Pancreas (tissue), 10 donors: Measurements from ENCODE around the gene MTFR1L. TPM values are rescaled to one million over a fixed set of nuclear protein-coding genes. Genes with fewer than 3 reads are reported as not detected.

Experiments used
- ATAC-seq, 4 donors: fragments of 200-7000 bp; cut with Tn5 transposase; one replicate each; pipeline versions ENCODE4 v1.8.0 to v1.9.1; 2020; ENCODE audit warnings: mild to moderate bottlenecking in 4 of 4, moderate library complexity in 4 of 4
- DNase-seq, 6 donors: peaks; one replicate each; pipeline ENCODE4 v3.0.0-alpha.2; 2020
- FAIRE-seq: peaks from 2 replicates; lab custom pipeline; 2012; peaks lifted over from hg19 to GRCh38; lab: Jason Lieb, UNC
- H3K27ac ChIP-seq, 4 donors: fragments of 200-600 bp; sonication (generic); 1 replicate in 3 of 4; 2 replicates in 1 of 4; pipeline versions ENCODE4 v1.5.0 to v1.8.0; 2020
- H3K27me3 ChIP-seq, 4 donors: fragments of 200-600 bp; one replicate each; pipeline ENCODE4 v1.8.0; 2021
- H3K36me3 ChIP-seq, 3 donors: fragments of 200-600 bp; sonication (generic) in 1 of 3; one replicate each; pipeline versions ENCODE4 v1.5.0 to v1.8.0; 2020 to 2021
- H3K4me1 ChIP-seq, 3 donors: fragments of 200-600 bp; one replicate each; pipeline ENCODE4 v1.8.0; 2021
- H3K4me3 ChIP-seq, 4 donors: fragments of 200-600 bp; sonication (generic) in 2 of 4; one replicate each; pipeline versions ENCODE4 v1.5.0 to v1.8.0; 2020 to 2021
- H3K9me3 ChIP-seq, 4 donors: fragments of 200-600 bp; one replicate each; pipeline ENCODE4 v1.8.0; 2021
- WGBS, 2 donors: extraction: QIAGEN DNeasy Blood & Tissue Kit; methylation state at CpG; one replicate each; pipeline ENCODE4 v1.1.7; 2013; 5-methylcytosine and 5-hydroxymethylcytosine counted together
- intact Hi-C, 3 donors: fragments of 100-400 bp; cut with DNase I; formaldehyde crosslinking; loops; one replicate each; pipeline versions ENCODE4 v1.11.1 to v1.14.2; 2022
- polyA plus RNA-seq, 2 donors: library from polyadenylated mRNA; stranded (reverse); fragments of 200-250 nt; gene quantifications; one replicate each; pipeline ENCODE4 v1.2.3, GENCODE V29; 2013
- total RNA-seq, 6 donors: library from RNA; stranded (reverse); fragmentation: NEBNext Ultra II Directional in 4 of 6; extraction: Animal tissue kit (Norgen Biotek cat#: 25700) in 4 of 6; gene quantifications; one replicate each; pipeline versions ENCODE4 v1.2.1 to v1.2.4, GENCODE V29; 2021 to 2023
- TF ChIP-seq, protein P1 (sequence below), 4 donors: fragments of 200-600 bp; sonication (generic) in 3 of 4; IDR thresholded peaks; one replicate each; pipeline versions ENCODE4 v1.5.0 to v1.8.0; 2021; ENCODE audit warnings: antibody characterized with exemption in 4 of 4
- donor health status: healthy with polysubstance abuse.
- donor health status: DM: no; HTN: no; CAD: no; lungs with moderate emphysema.
- donor health status: DM: no; HTN: no; CAD: no.
- donor health status: control.
- donor health status: control.
- donor health status: Bipolar disorder and iron deficiency.
- donor health status: DM: yes; HTN: yes; CAD: no.
- donor health status: DM: no; HTN: no; CAD: no.
- donor health status: DM: no; HTN: no; CAD: no.
- donor health status: DM: yes; HTN: yes; CAD: no.

The MTFR1L gene
- total and polyA plus RNA-seq, 8 donors, result 24.0 to 59.6 (median 27.5) TPM

DNA sequence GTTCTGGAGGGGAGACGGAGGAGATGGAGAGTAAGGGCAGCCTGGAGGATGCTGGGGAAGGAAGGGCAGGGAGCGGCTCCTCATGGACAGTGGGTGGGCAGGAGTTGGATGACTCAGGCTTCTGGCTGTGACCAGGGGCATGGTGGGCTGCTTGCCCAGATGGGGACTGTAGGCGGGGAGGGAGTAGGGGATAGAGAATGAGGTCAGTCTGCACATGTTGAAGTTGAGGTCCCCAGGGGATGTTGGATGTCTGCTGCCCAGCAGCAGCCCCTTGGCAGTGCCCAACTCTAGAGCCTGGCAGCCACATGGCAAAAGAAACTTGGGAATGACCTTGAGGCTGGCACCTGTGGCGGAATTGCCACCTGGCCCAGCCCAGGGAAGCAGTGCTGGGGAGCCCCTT lies 13.3 kb upstream of the MTFR1L start:
- ATAC-seq (peak; percentile 55 to 77 (median 72)), DNase-seq (peak; percentile 77 to 90 (median 86)), FAIRE-seq (no peak)
- H3K4me1 ChIP-seq, result peaks cover 5 to 39% (median 26%) of the 10 kb centered on the region in 3 donors
- WGBS, 2 donors, result 59 to 63% methylated on average over 4 of the region's 4 CpGs
- intact Hi-C loops, result no loop called here
- H3K4me3 ChIP-seq, result no peak overlapping the region
- no peaks in the 10 kb centered on the region for H3K9me3 ChIP-seq
- TF ChIP-seq, protein P1, sequence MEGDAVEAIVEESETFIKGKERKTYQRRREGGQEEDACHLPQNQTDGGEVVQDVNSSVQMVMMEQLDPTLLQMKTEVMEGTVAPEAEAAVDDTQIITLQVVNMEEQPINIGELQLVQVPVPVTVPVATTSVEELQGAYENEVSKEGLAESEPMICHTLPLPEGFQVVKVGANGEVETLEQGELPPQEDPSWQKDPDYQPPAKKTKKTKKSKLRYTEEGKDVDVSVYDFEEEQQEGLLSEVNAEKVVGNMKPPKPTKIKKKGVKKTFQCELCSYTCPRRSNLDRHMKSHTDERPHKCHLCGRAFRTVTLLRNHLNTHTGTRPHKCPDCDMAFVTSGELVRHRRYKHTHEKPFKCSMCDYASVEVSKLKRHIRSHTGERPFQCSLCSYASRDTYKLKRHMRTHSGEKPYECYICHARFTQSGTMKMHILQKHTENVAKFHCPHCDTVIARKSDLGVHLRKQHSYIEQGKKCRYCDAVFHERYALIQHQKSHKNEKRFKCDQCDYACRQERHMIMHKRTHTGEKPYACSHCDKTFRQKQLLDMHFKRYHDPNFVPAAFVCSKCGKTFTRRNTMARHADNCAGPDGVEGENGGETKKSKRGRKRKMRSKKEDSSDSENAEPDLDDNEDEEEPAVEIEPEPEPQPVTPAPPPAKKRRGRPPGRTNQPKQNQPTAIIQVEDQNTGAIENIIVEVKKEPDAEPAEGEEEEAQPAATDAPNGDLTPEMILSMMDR (IDR thresholded peaks at IDR 0.05), result no peak
- peak overlapping the region; percentile 40 to 70 (median 48) for H3K27ac ChIP-seq
- no peaks in the 10 kb centered on the region for H3K27me3 ChIP-seq
- H3K36me3 ChIP-seq, result peaks cover 0 to 14% (median 0%) of the 10 kb centered on the region in 3 donors

DNA sequence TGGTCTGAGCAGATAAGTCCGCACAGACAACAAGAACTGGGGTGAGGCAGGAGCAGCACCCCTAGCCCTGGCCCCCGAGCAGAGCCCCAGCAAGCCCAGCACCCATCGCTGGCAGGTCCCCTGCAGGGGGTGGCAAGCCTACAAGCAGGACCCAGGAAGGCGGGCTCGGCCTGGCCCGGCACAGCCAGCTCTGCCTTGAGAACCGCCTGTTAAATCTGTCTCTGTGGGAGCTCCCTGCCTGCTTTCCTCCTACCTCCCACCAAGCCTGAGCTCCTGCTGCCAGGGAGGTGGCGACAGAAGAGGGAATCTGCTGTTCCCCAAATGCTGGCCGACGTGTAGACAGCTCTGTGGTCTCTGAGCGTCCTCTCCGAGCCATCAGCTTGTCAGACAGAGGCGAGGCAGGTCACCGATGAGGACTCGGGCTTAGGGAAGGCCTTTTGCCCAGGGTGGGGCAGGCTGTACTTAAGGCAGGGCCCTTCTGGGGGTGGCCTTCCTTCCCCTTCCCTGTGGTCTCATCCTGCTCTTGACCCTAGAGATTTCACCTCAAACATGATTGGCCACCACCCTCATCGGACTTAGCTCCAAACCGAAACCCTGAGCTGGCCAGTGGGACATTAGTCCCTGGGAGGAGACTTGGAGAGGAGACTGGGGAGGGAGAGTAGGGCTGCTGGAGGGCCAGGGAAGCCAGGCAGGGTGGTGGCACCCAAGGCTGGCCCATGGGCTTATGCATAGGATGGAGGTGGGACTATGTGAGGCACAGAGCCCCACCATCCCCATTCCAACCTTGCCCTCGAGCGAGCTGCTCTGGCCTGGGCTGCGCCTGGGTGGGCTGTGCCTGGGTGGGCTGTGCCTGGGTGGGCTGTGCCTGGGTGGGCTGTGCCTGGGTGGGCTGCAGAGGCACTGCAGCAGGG lies 12.0 kb upstream of the MTFR1L start:
- H3K4me1 ChIP-seq, result peaks cover 5 to 28% (median 26%) of the 10 kb centered on the region in 3 donors
- H3K4me3 ChIP-seq, result no peak overlapping the region
- no peaks in the 10 kb centered on the region for H3K9me3 ChIP-seq
- no peaks in the 10 kb centered on the region for H3K27me3 ChIP-seq
- WGBS, 2 donors, result 92 to 95% methylated on average over 20 of the region's 20 CpGs
- ATAC-seq (no peak), FAIRE-seq (no peak), DNase-seq (peak in 2 of 6 donors; percentile 59 to 78)
- peaks cover 0 to 19% (median 0%) of the 10 kb centered on the region in 3 donors for H3K36me3 ChIP-seq
- TF ChIP-seq, protein P1 (IDR thresholded peaks at IDR 0.05), result no peak
- no peak overlapping the region for H3K27ac ChIP-seq
- intact Hi-C loops, result no loop called here

DNA sequence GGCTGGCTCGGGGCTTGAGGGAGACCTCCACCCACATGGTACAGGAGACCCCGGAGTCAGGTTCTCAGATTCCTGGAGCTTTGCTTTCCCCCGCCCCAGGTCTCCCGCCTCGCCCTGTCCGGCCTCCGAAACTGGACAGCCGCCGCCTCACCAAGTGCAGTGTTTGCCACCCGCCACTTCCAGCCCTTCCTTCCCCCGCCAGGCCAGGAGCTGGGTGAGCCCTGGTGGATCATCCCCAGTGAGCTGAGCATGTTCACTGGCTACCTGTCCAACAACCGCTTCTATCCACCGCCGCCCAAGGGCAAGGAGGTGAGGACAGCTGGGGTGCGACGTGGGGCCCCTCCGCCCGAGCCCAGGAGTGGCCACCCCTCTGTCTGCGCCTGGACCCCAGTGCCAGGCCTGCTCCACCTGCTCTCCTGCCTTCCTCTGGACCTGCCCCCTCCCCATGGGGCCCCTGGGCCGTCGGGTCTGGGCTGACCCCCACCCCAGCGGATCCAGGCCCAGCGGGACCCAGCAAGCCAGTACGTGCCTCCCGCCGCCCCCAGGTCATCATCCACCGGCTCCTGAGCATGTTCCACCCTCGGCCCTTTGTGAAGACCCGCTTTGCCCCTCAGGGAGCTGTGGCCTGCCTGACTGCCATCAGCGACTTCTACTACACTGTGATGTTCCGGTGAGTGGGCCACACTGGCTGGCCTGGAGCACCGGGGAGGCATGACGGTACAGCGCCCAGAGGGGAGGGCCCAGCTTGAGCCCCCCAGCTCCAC lies 11.1 kb upstream of the MTFR1L start:
- no peak overlapping the region for H3K4me3 ChIP-seq
- no peaks in the 10 kb centered on the region for H3K9me3 ChIP-seq
- intact Hi-C loops, result no loop called here
- DNase-seq, result peak in 2 of 6 donors; percentile 58 to 84
- no peak for ATAC-seq
- no peak for FAIRE-seq
- H3K36me3 ChIP-seq, result peaks cover 0 to 23% (median 0%) of the 10 kb centered on the region in 3 donors
- TF ChIP-seq, protein P1 (IDR thresholded peaks at IDR 0.05), result no peak
- 91 to 94% methylated on average over 34 of the region's 34 CpGs for WGBS, 2 donors
- H3K27me3 ChIP-seq, result no peaks in the 10 kb centered on the region
- H3K4me1 ChIP-seq, result peaks cover 5 to 26% (median 23%) of the 10 kb centered on the region in 3 donors
- H3K27ac ChIP-seq, result no peak overlapping the region

DNA sequence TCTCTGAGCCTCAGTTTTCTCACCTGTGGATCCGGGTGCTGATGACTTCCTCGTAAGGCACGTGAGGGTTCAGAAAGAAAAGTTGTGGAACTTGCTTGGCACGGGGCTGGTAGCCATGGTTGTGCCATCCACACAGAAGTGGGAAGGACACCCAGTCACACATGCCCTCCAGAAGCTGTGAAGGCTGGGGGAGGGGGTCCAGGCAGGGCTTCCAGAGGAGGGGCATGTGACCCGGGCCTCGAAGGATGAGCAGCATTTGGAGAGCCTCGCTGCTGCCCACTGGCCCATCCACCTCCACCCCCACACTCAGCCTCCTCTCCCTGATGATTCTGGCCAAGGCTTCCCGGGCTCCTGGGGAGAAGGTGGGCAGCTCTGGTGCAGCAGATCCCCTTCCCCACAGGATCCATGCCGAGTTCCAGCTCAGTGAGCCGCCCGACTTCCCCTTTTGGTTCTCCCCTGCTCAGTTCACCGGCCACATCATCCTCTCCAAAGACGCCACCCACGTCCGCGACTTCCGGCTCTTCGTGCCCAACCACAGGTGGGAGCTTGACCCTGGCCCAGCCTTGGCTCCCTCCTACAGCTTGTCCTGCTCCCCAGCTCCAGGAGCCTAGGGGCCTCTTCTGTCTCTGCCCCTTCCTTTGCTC lies 10.3 kb upstream of the MTFR1L start:
- no peaks in the 10 kb centered on the region for H3K27me3 ChIP-seq
- TF ChIP-seq, protein P1 (IDR thresholded peaks at IDR 0.05), result no peak
- no peak overlapping the region for H3K4me3 ChIP-seq
- 82 to 86% methylated on average over 18 of the region's 18 CpGs for WGBS, 2 donors
- no peak for FAIRE-seq
- H3K36me3 ChIP-seq, result peaks cover 0 to 30% (median 0%) of the 10 kb centered on the region in 3 donors
- intact Hi-C loops, result no loop called here
- no peak overlapping the region for H3K27ac ChIP-seq
- ATAC-seq, result no peak
- DNase-seq, result peak in 2 of 6 donors; percentile 56 to 63
- no peaks in the 10 kb centered on the region for H3K9me3 ChIP-seq
- H3K4me1 ChIP-seq, result peaks cover 5 to 26% (median 23%) of the 10 kb centered on the region in 3 donors
